Transverse colon (tissue), 4 donors: ENCODE data around the gene RPTOR.

ENCODE experiments used
- EP300 ChIP-seq: sonication (generic); formaldehyde crosslinking; IDR thresholded peaks from one replicate; pipeline ENCODE4 v1.6.1; 2017; ENCODE audit warnings: antibody characterized with exemption, low read depth
- POLR2A ChIP-seq: fragments of 450-650 bp; IDR thresholded peaks from one replicate; pipeline ENCODE4 v1.6.1; 2016; ENCODE audit warnings: antibody characterized with exemption, mild to moderate bottlenecking, moderate library complexity
- POLR2AphosphoS5 ChIP-seq, 3 donors: sonication (generic); formaldehyde crosslinking; IDR thresholded peaks; one replicate each; pipeline ENCODE4 v1.6.1; 2016; ENCODE audit warnings: antibody characterized with exemption in 3 of 3
- TF ChIP-seq, protein P1 (sequence below), 5 experiments: fragments of 200-600 bp in 3 of 5; fragments of 450-650 bp in 2 of 5; sonication (generic) in 3 of 5; IDR thresholded peaks; 1 replicate in 2 of 5; 2 replicates in 3 of 5; pipeline ENCODE4 v1.5.1; 2016 to 2017; ENCODE audit warnings: antibody characterized with exemption in 5 of 5, inconsistent platforms in 3 of 5, mild to moderate bottlenecking in 2 of 5, moderate library complexity in 1 of 5

DNA sequence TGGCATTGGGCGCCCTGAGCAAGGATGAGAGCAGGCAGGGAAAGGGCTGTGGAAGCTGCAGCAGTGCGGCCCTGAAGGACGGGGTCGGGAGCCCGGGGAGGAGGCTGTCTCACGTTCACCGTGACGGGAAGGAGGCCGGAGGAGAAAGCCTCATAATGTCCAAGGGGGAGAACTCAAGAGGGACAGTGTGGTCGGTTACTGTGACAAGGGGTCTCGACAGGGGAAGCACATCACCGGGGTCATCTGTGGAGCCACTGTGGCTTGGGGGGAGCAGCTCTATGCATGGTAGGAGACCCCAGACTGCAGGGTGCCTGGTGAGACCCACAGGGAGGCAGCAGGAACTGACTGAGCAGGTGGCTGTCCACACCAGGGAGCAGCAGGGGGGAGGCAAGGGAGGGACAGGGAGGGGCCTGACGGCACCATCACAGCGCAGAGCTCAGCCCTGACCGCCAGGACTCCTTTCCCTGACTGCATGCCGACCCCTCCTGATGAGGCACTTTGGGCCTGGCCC, 292.4 kb downstream of the RPTOR start:
- TF ChIP-seq POLR2AphosphoS5 (IDR thresholded peaks at IDR 0.05) (no peak), POLR2A (no peak), EP300 (no peak)
- TF ChIP-seq, protein P1, sequence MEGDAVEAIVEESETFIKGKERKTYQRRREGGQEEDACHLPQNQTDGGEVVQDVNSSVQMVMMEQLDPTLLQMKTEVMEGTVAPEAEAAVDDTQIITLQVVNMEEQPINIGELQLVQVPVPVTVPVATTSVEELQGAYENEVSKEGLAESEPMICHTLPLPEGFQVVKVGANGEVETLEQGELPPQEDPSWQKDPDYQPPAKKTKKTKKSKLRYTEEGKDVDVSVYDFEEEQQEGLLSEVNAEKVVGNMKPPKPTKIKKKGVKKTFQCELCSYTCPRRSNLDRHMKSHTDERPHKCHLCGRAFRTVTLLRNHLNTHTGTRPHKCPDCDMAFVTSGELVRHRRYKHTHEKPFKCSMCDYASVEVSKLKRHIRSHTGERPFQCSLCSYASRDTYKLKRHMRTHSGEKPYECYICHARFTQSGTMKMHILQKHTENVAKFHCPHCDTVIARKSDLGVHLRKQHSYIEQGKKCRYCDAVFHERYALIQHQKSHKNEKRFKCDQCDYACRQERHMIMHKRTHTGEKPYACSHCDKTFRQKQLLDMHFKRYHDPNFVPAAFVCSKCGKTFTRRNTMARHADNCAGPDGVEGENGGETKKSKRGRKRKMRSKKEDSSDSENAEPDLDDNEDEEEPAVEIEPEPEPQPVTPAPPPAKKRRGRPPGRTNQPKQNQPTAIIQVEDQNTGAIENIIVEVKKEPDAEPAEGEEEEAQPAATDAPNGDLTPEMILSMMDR (IDR thresholded peaks at IDR 0.05): no peak
